ENCODE data around the gene STUB1. TPM values are rescaled to one million over a fixed set of nuclear protein-coding genes. Genes with fewer than 3 reads are reported as not detected.

Gene STUB1
- 10 to 100 TPM; 53.6 to 70.4 TPM for total RNA-seq

GRCh38 chr16:679814-680624 is at the start of gene STUB1:
Gene STUB1, plus strand, starts transcription at chr16:680410. Its CDS starts 116 bp downstream, at chr16:680526.
- peak within 1 kb of the TSS; percentile 87 to 94 for H3K4me3 Mint-ChIP-seq
- DNase-seq = peak; percentile 95
- H3K36me3 Mint-ChIP-seq (ENCODE audit: insufficient read depth in 2 of 2) = peaks cover 0 to 5% of the 10 kb centered on the region in 2 donors
- peak; percentile 65 to 67 for ATAC-seq (replicated peaks in 1 of 2)
- peaks cover 37% of the 10 kb centered on the region for H3K4me1 Mint-ChIP-seq (ENCODE audit: low read depth)
- H3K27ac Mint-ChIP-seq = peak within 1 kb of the TSS; percentile 51
- no peaks in the 10 kb centered on the region for H3K9me3 Mint-ChIP-seq
- H3K27me3 Mint-ChIP-seq (ENCODE audit: low read depth) = no peaks in the 10 kb centered on the region

GRCh38 chr16:630815-631405 is 49.3 kb upstream of the STUB1 start, which contains the start of gene WFIKKN1:
Gene WFIKKN1, plus strand, starts transcription at chr16:630985. Its CDS starts 269 bp downstream, at chr16:631254.
- Mint-ChIP-seq H3K27ac (no peak within 1 kb of the TSS), H3K4me3 (no peak within 1 kb of the TSS), H3K4me1 (ENCODE audit: low read depth) (peaks cover 5% of the 10 kb centered on the region), H3K9me3 (no peaks in the 10 kb centered on the region), H3K27me3 (ENCODE audit: low read depth) (no peaks in the 10 kb centered on the region), H3K36me3 (ENCODE audit: insufficient read depth in 2 of 2) (no peaks in the 10 kb centered on the region)
- no peak for DNase-seq
- ATAC-seq (replicated peaks in 1 of 2) = no peak

GRCh38 chr16:631808-632358 is 48.3 kb upstream of the STUB1 start:
- Mint-ChIP-seq H3K4me1 (ENCODE audit: low read depth) (peaks cover 11% of the 10 kb centered on the region), H3K4me3 (no peak overlapping the region), H3K9me3 (no peaks in the 10 kb centered on the region), H3K36me3 (ENCODE audit: insufficient read depth in 2 of 2) (no peaks in the 10 kb centered on the region), H3K27me3 (ENCODE audit: low read depth) (no peaks in the 10 kb centered on the region), H3K27ac (no peak overlapping the region)
- DNase-seq = no peak
- ATAC-seq (replicated peaks in 1 of 2) = no peak

GRCh38 chr16:632486-633335 is 47.5 kb upstream of the STUB1 start:
- Mint-ChIP-seq H3K4me3 (no peak overlapping the region), H3K27ac (no peak overlapping the region), H3K4me1 (ENCODE audit: low read depth) (peaks cover 11% of the 10 kb centered on the region), H3K9me3 (no peaks in the 10 kb centered on the region), H3K27me3 (ENCODE audit: low read depth) (no peaks in the 10 kb centered on the region), H3K36me3 (ENCODE audit: insufficient read depth in 2 of 2) (no peaks in the 10 kb centered on the region)
- no peak for DNase-seq
- ATAC-seq (replicated peaks in 1 of 2) = no peak

GRCh38 chr16:633336-634050 is 46.7 kb upstream of the STUB1 start:
- no peak for ATAC-seq (replicated peaks in 1 of 2)
- Mint-ChIP-seq H3K27me3 (ENCODE audit: low read depth) (no peaks in the 10 kb centered on the region), H3K36me3 (ENCODE audit: insufficient read depth in 2 of 2) (no peaks in the 10 kb centered on the region), H3K4me3 (no peak overlapping the region), H3K9me3 (no peaks in the 10 kb centered on the region), H3K27ac (no peak overlapping the region), H3K4me1 (ENCODE audit: low read depth) (peaks cover 11% of the 10 kb centered on the region)
- no peak for DNase-seq

GRCh38 chr16:634051-634670 is 46.0 kb upstream of the STUB1 start:
- ATAC-seq (replicated peaks in 1 of 2) = no peak
- H3K36me3 Mint-ChIP-seq (ENCODE audit: insufficient read depth in 2 of 2) = no peaks in the 10 kb centered on the region
- H3K27ac Mint-ChIP-seq = no peak overlapping the region
- no peaks in the 10 kb centered on the region for H3K27me3 Mint-ChIP-seq (ENCODE audit: low read depth)
- no peak for DNase-seq
- no peaks in the 10 kb centered on the region for H3K9me3 Mint-ChIP-seq
- peaks cover 15% of the 10 kb centered on the region for H3K4me1 Mint-ChIP-seq (ENCODE audit: low read depth)
- peak overlapping the region; percentile 51 to 99 for H3K4me3 Mint-ChIP-seq

- H3K36me3 Mint-ChIP-seq (ENCODE audit: insufficient read depth in 2 of 2) = no peaks in the 10 kb centered on the region
- no peaks in the 10 kb centered on the region for H3K9me3 Mint-ChIP-seq
- H3K4me1 Mint-ChIP-seq (ENCODE audit: low read depth) = peaks cover 17% of the 10 kb centered on the region
- peak overlapping the region; percentile 65 to 99 for H3K4me3 Mint-ChIP-seq
- H3K27me3 Mint-ChIP-seq (ENCODE audit: low read depth) = no peaks in the 10 kb centered on the region
- DNase-seq = no peak
- ATAC-seq (replicated peaks in 1 of 2) = no peak
- H3K27ac Mint-ChIP-seq = no peak overlapping the region
Observed at GRCh38 chr16:634996-635395, 45.2 kb upstream of the STUB1 start.

GRCh38 chr16:635573-636205 is 44.5 kb upstream of the STUB1 start:
- Mint-ChIP-seq H3K36me3 (ENCODE audit: insufficient read depth in 2 of 2) (no peaks in the 10 kb centered on the region), H3K27ac (no peak overlapping the region), H3K4me3 (peak overlapping the region; percentile 99), H3K27me3 (ENCODE audit: low read depth) (no peaks in the 10 kb centered on the region), H3K4me1 (ENCODE audit: low read depth) (peaks cover 17% of the 10 kb centered on the region), H3K9me3 (no peaks in the 10 kb centered on the region)
- peak; percentile 1 to 7 for ATAC-seq (replicated peaks in 1 of 2)
- no peak for DNase-seq

- DNase-seq (peak; percentile 94 to 96), ATAC-seq (replicated peaks in 1 of 2) (peak; percentile 88 to 89)
- no peaks in the 10 kb centered on the region for H3K36me3 Mint-ChIP-seq (ENCODE audit: insufficient read depth in 2 of 2)
- H3K27ac Mint-ChIP-seq = peak within 1 kb of the TSS; percentile 99
- peak within 1 kb of the TSS; percentile 99 for H3K4me3 Mint-ChIP-seq
- no peaks in the 10 kb centered on the region for H3K27me3 Mint-ChIP-seq (ENCODE audit: low read depth)
- H3K9me3 Mint-ChIP-seq = no peaks in the 10 kb centered on the region
- peaks cover 17% of the 10 kb centered on the region for H3K4me1 Mint-ChIP-seq (ENCODE audit: low read depth)
Observed at GRCh38 chr16:636206-637080, 43.8 kb upstream of the STUB1 start, which contains the start of gene METTL26. Gene METTL26, minus strand, starts transcription at chr16:636305. Its CDS starts 15 bp downstream, at chr16:636290.

GRCh38 chr16:637081-638018 is 42.9 kb upstream of the STUB1 start:
- Mint-ChIP-seq H3K4me1 (ENCODE audit: low read depth) (peaks cover 17% of the 10 kb centered on the region), H3K27ac (peak overlapping the region; percentile 99)
- ATAC-seq (replicated peaks in 1 of 2) = no peak

More at GRCh38 chr16:637081-638018, 42.9 kb upstream of the STUB1 start:
- H3K9me3 Mint-ChIP-seq = no peaks in the 10 kb centered on the region
- no peaks in the 10 kb centered on the region for H3K36me3 Mint-ChIP-seq (ENCODE audit: insufficient read depth in 2 of 2)
- no peaks in the 10 kb centered on the region for H3K27me3 Mint-ChIP-seq (ENCODE audit: low read depth)
- peak; percentile 86 to 87 for DNase-seq
- peak overlapping the region; percentile 99 for H3K4me3 Mint-ChIP-seq
